ENCODE measurements around the gene GAS6.
A peak's percentile ranks its signal among the peaks of the same experiment; 100 is the strongest.
"Not testable (repeated sequence)": the region's sequence is repeated elsewhere in the genome, so short reads cannot be mapped to it uniquely, and the experiment has no call there.

The GAS6 gene

DNA sequence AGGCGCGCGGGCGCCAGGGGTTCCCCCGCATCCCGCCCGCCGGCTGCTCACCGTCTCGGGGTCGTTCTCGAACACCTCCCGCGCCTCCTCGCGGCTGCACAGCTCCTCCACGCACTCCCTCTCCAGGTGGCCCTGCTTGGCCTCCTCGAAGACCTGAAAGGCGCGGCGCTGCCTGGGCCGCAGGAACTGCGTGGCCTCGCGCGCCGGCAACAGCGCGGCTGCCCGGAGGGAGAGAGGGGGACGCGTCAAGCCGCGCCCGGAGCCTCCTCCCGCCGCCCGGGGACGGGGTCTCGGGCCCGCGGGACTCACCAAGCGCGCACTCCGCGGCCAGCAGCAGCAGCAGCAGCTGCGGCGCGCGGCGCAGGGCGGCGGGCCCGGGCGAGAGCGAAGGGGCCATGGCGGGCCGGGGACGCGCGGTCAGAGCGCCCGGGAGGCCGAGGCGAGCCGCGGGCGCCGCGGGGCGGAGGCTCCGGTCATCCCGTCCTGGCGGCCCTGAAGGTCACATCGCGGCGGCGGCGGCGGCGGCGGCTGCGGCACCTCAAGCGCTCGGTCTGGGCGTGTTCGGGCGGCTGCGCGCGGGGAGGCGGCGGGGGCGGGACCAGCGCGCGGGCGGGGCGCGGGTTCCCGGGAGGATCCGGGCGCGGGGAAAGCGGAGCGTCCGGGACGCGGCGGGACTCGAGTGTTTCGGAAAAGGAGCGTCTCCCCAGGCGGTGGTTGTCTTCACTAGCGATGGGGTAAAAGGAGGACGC is at the start of gene GAS6:
GAS6 (minus strand) TSS at position 553 of the 749 bp plus-strand sequence; CDS start at position 397, 156 bp downstream.
- DNase-seq (ENCODE audit: low spot score): peak; percentile 40

DNA sequence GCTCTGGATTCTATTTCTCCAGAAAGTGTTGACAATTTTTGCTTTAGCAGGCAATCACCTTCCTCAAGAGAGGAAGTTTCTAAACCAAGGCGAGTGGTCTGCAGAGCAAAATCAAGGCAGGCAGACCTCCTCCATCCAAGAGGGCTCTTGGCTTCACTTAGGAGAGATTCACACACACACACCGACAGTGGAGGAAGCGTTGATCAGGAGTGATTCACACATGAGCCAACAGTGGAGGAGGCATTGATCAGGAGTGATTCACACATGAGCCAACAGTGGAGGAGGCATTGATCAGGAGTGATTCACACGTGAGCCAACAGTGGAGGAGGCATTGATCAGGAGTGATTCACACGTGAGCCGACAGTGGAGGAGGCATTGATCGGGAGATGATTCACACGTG is 49.5 kb upstream of the GAS6 start:
- not testable (repeated sequence) for DNase-seq (ENCODE audit: low spot score)

DNA sequence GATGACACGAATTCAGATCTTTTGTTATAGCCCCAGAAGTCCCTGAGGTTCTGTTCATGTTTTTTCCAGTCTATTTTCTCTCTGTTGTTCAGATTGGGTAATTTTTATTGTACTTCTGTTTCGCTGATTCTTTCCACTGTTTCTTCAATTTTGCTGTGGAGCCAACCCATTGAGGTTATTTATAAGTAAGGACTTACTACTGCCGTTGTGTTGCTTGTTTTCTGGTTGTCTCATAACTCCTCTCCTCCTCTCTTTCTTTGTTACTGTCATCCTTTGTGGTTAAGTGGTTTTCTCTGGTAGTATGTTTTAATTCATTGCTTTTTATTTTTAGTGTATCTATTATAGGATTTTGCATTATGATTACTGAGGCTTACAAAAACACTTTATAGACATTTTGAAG is 48.7 kb upstream of the GAS6 start:
- DNase-seq (ENCODE audit: low spot score): no peak

DNA sequence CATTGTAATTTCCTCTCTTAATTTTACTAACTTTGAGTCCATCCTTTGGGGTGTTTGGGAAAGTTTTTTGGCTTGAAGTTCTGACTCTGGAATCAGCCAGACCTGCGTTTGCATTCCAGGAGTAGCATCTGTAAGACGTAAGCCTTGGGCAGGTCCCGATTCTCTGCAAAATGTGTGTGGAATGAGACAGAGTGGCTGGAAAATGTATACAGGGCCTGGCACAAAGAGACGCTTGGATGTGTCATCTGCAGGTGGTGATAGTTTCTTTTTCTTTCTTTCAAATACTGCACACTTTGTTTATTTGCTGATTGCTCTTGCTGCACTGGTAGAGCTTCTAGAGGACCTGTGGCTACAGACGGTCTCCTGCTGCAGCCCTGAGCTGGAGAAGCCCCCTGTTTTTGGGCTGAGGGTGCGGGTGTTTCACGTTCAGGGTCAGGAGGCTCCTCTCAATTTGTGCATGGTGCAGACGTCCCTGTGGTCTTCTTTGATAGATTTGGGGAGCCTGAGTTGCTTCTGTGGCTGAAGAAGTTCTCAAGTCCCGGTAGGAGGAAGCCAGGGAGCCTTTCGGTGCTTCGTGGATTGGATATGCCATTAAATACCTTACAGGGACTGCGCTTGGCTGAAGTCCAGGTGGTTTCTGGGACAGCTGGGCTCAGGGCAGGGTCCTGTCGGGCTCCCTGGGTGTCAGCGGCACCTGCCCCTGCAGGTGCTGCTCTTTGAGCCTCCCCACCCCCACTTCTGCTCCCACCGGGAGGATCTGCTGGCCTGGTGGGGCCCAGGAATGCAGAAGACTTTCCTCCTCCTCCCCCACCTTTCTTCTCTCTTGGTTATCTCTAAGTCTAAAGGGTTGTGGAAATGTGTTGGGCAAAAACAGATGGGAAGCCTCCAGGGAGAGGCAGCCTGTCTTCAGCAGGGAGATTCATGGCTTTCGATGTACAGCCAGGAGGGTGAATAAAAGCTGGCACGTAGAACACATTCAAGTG is 44.0 kb upstream of the GAS6 start:
- DNase-seq (ENCODE audit: low spot score): no peak

DNA sequence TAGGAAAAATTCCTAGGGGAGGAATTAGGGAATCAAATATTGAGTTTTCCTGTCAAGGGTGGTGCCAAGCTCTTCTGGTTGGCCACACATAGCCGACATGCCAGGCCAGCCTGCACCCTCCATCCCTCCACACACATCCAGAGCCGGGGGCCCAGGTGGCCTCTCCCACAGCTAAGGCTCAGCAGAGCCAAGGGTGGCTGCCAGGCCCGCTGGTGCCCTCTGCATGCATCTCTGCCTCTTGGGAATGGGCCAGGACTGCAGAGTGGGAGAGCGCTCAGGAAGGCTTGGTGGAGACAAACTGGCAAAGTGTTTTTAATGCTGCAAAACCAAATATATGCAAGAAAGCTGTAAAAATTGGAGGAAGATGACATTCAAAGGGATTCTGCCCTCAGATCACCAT is 42.7 kb upstream of the GAS6 start:
- DNase-seq (ENCODE audit: low spot score): no peak

DNA sequence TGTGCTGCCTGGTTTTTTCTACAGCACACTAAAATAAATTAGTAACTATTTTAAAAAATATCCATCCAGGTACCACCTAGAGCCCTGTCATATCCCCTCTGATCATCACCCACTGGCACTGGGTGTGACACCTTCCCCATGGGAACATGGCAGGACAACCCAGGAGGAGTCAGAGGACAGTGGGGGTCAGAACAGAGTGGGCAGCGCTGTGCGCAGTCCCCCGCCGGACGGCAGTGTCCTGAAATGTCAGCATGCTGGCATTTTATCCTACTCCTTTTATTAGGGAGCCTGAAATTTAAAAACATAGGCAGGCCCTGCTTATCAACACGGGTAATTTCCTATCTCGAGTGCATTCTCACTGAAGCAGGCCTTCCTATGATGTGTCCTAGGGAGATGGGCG is 42.1 kb upstream of the GAS6 start:
- DNase-seq (ENCODE audit: low spot score): no peak

DNA sequence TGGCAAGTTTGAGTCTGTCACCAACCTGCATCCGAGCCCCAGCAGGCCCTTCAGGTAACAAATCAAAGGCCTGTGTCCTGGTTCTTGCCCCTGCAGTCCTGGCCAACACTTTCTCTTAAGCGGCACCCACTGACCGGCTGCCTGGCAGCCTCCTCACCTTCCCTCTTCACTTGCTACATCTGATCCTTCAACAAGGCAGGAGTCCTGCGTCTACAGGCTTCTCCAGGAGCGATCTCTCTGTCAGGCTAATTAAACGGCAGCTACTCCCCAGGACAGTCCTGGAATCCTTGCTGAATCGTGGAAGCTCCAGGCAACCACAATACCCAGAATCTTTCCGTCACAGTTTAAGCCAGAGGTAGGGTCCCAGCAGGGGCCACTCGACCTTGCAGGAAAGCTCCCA is 41.1 kb upstream of the GAS6 start:
- DNase-seq (ENCODE audit: low spot score): no peak

DNA sequence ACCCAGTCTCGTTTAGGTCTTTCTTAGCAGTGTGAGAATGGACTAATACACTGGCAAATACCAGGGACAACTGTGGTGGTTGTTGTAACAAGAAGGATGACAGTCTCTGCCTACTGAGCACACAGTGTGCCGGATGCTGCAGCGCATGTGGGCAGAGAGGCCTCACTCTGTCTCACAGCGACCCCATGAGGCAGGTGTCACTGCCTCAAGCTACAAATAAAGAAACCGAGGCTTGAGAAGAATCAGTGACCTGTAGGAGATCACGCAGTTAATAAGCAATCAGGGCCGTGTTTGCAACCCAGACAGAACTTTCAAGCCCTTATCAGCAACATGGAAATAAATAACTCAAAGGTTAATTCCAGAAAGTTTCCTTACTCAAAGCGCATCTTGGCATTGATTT is 40.5 kb upstream of the GAS6 start:
- no peak for DNase-seq (ENCODE audit: low spot score)

DNA sequence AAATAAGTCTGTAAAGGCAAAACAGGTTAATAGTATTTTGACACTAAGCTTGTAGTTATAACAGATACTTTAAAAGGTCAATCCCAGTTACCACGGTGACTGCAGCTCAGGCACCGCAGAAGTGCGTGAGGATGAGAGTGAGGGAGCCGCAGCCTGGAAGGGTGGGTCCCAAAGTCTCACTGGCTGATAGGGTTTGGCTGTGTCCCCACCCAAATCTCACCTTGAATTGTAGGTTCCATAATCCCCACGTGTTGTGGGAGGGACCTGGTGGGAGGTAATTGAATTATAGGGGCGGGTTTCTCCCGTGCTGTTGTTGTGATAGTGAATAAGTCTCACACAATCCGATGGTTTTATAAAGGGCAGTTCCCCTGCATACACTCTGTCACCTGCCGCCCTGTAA is 40.0 kb upstream of the GAS6 start:
- no peak for DNase-seq (ENCODE audit: low spot score)

DNA sequence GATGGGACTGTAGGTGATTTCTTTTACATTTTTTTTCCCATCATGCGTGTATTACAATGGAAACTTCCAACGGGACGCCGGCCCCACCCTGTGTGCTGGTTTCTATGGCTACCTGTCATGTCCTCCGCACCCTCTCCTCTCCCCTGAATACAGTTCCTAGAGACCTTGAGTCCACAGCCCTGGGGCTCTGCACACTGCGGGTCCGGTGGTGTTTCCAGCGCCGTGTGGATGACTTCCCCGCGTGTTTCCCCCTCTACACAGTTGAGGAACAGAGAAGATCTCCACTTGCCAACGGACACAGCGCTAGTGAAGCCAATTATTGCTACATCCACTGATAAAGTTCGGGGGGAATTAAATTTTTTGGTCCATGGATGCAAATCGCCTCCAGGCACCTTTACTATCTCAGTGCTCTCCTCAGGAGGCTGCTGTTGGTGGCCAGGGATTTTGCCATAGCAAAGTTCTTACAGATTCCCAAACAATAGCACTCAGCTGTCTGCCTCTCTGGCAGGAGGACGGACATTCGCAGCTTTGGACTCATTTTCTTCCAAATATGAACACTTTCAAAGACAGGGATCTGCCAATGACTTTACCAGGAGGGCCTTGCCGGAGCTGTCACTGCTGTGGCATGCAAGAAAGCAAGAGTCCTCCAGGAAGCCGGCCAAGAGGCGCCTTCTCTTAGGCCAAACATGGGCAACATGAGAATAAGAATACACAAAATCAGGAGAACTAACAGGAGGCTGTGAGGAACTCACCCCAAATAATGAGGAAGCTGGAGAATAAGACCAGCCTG is 39.3 kb upstream of the GAS6 start:
- DNase-seq (ENCODE audit: low spot score): no peak

DNA sequence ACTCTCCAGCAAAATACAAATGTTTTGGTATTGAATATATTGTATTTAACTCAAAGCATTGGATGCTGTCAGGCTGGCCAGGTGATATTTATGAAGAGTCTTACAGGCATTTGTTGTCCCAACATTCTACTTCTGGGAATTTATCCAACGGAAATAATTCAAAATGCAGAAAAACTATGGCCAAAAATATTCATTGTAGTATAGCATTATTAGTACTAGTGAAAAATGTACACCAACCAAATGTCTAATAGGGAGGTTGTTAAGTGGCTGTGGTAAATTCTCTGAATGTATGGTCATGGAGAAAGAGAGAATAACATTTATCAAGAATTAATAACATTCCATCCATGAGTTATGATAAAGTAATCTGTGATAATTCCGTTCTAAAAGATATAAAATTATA is 38.6 kb upstream of the GAS6 start:
- no peak for DNase-seq (ENCODE audit: low spot score)

DNA sequence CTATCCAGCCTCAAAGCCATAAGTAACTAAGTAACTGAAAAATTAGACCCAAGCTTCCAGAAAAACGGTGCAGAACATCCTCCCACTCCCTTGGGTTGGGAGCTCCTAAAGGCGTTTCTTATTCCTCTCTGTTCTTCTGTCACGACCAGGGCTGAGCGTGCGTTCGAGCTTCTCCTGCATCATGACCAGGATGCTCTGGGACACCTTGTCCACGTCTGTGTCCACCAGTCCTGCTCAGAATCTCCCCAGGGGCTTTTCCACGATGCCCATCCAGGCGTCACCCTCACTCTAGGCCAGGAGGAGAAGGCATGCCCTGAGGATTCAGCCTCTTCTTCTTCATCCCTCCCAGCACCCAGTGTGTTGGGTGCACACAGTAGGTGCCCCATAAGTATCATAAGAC is 37.8 kb upstream of the GAS6 start:
- no peak for DNase-seq (ENCODE audit: low spot score)

DNA sequence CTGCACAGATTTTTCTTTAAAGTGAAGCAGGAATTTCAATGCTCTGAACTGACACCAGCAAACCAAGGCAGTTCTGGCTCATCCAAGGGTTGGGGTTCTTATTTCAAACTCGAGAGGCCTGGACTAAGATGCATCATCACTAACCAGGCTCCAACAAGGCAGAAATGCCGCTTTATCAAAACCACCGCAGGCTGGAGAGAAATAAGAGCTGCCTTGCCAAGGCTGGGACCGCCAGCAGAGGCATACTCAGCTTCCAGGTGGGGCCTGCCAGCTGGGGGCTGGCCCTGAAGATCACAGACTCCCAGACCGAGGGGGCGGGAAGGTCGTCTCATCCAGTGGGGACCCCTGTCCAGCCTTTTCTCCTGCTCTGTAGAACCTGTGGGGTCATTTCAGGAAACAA is 37.4 kb upstream of the GAS6 start:
- DNase-seq (ENCODE audit: low spot score): no peak

DNA sequence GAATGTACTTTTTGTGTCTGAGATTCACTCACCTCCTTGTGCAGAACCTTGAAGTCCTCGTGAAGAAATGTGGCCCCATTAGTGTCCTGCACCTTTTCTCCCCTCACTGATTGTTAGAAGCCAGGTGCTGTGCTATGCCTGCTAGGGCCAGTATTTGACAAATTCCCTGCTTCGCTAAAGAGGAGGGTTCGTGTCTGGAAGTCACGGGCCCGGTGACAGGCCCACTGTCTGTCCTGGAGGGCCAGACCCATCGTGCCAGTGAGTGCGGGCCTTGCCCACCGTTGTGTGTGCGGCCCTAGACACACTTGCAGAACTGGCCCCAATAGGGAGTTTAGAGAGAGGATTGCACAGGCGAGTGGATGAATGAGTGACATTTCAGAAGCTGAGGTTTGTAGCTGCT is 36.8 kb upstream of the GAS6 start:
- no peak for DNase-seq (ENCODE audit: low spot score)

DNA sequence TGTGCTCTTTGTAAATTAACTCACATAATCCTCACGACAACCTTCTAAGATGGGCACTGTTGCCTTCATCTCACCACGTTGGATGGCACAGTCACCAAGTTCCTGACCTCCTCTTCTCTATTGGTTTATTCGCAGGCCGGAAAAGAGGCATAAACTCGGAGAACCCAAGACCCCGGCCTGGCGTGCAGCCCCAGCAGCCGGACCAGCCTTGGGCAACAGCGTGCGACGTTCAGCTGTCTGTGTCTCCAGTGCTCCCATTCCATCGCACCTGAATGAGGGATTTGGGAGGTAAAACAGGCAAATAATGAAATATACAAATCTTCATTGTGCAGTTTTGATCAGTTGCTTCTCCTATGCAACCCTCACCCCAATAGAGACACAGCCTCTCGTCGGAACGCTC is 34.5 kb upstream of the GAS6 start:
- no peak for DNase-seq (ENCODE audit: low spot score)

DNA sequence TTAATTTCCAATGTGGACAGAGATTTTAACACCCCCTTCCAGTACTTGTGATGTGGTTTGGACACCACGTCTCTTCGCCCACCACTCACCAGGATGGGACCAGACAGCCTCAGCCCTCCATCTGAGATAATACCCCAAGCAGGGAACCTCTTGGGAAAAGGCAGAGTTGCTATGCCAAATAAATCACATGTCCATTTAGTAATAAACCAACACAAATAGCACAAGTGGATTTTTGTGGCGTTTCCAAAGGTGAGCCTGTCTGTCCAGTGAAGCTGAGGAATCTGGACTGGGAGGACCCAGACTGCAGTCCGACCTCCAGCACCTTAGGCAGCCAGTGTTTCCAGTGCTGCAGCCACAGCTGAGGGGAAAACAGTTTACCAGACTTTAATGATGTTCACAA is 34.1 kb upstream of the GAS6 start:
- DNase-seq (ENCODE audit: low spot score): no peak

DNA sequence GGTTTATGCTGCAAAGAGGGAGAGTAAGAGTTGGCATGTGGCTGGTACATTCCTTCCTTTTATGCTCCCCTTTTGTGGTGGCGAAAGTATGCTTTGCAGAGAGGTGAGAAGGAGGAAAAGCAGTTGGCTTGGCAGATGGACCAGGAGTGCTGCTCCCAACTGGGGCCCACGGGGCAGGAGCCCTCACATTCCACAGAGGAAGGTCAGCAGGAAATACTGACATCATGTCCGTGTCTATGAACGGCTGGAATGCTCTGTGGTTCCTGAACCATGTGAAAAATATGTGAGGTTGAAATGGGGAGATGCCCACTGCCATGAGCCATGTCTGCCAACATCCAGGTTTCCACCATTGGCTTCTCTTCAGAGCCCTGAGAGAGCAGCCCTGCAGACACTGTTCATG is 33.3 kb upstream of the GAS6 start:
- DNase-seq (ENCODE audit: low spot score): no peak

DNA sequence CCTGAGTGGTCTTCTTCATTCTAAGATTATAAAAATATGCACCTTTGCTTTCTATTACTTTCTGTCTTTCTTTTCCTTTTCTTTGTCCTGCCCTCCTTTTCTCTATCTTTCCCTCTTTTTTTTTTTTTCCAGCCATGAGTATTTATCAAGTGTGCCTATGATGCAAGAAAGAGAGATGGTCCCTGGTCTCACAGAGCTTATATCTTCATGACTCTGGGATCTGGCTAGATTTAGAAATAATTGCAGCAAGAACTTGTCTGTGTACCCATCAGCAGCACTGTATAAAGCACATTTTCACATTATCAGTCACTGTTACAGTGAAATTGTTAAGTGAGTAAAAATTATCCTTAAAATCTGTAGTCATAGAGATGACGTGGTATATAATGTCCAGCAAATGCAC is 31.6 kb upstream of the GAS6 start:
- no peak for DNase-seq (ENCODE audit: low spot score)

DNA sequence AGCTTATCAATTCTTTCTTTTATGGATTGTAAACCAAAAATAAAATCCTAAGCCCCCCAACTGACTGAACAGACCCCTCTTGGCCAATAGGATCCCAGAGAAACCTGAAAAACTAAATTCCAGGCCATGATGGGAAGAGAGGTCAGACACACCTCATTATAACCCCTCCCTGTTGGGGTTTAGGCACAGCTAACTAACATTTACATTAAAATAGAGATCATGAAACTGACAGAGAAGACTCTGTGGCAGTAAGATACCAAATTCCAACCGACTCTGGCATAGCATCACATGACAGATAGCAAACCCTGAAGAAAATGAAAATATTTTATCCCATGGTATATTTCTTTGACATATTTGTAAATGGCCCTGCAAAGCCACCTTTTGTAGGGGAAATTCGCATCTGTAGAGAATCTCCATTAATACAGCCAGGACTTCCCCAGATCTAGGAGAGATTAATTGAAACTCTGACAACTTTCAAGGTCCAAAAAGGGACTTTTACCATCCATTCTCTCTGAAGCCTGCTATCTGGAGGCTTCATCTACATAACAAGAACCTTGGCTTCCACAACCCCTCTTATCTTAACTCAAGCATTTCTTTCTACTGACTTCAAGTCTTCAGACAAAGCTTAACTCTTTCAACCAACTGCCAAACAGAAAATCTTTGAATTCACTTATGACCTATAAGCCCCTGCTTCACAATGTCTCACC is 27.1 kb upstream of the GAS6 start:
- no peak for DNase-seq (ENCODE audit: low spot score)

DNA sequence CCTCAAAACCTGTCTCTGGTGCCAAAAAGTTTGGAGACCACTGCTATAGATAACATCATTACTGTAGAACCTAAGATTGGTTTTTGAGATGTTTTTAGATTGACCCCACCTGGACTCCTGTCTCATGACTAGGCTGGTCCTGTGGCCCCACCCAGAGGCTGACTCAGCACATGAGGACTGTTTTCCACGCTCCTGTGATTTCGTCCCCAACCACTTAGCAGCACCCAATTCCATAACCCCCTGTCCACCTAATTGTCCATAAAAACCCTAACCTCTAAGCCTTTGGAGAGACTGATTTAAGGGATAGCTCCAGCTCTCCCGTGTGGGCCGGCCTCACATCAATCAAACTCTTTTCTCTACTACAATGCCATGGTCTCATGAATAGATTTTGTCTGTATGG is 25.6 kb upstream of the GAS6 start:
- DNase-seq (ENCODE audit: low spot score): no peak

DNA sequence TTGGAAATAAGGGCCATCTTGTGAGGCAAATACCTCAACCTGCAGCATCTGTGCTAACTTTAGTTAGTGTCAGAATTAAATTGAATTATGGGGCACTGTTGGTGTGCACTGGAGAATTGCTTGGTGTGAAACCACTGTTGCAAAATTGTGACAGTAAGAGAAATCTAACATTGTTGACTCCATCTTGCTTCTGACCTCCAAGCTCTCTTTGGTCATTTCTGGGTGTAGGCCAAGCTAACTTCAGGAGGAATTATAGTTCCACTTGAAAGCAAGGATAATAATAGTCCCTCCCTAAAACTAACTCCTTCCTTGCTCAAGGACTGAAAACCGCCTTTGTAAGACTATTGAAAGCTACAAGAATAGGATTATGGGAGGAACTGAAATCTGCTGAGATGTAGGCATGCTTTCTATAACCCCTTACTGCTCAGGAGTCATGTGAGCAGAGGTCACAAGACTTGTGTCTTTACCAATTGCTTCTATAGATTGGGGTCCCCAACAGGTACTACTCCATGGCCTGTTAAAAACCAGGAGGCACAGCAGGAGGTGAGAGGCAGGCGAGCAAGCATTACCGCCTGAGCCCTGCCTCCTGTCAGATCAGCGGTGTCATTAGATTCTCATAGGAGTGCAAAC is 24.9 kb upstream of the GAS6 start:
- no peak for DNase-seq (ENCODE audit: low spot score)
